Right ventricle myocardium superior (tissue), 1 donor: ENCODE results near the gene SHANK2. TPM values are rescaled to one million over a fixed set of nuclear protein-coding genes. Genes with fewer than 3 reads are reported as not detected.

Experiments used
- ATAC-seq: fragments of 200-7000 bp; cut with Tn5 transposase; one replicate; pipeline ENCODE4 v1.9.1; 2020; ENCODE audit warnings: mild to moderate bottlenecking; ENCODE audit not compliant: poor library complexity
- DNase-seq: peaks from one replicate; pipeline ENCODE4 v3.0.0-alpha.2; 2020
- intact Hi-C: fragments of 100-400 bp; cut with DNase I; formaldehyde crosslinking; loops from one replicate; pipeline ENCODE4 v1.11.2; 2022
- total RNA-seq: library from RNA; stranded (reverse); fragmentation: NEBNext Ultra II Directional; extraction: Animal tissue kit (Norgen Biotek cat#: 25700); gene quantifications from one replicate; pipeline ENCODE4 v1.2.1, GENCODE V29; 2021
- donor health status: DM: no; HTN: yes; CAD: no; lungs with severe emphysema.

The SHANK2 gene
- total RNA-seq, 1 donor from 2014 or later: 0.11 TPM

DNA sequence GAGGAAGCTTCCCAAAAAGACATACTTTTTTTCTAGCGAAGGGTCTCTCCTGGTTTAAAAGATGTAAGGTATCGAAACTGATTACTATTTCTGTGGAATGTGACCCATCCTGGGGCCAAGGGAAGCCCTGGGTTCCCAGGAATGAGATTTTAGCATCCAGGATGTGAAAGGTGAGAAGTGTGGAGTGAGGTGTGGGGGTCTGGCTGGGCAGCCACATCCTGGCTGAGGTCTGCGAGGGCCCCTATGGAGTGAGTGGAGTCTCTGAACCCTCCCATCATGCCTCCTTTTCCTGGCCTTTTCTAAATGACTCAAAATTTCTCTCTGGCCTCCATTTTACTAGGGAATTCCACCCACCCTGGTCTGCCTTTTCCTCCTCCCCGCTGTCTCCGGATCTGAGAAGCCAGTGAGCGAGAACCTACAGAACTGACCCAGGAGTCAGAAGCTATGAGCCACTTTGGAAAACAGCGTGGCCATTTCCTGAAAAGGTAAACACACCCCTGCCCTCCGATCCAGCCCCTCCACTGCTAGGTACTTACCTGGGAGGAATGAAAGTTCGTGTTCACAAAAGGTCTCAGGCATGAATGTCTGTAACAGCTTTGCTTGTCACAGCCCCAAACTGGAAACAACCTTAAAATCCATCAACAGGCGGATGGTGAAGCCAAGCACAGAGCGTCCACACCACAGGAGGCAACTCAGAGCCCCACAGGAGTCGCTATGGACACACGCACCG, 27.7 kb upstream of the SHANK2 start:
- intact Hi-C loops: no loop called here
- no peak for ATAC-seq
- no peak for DNase-seq

DNA sequence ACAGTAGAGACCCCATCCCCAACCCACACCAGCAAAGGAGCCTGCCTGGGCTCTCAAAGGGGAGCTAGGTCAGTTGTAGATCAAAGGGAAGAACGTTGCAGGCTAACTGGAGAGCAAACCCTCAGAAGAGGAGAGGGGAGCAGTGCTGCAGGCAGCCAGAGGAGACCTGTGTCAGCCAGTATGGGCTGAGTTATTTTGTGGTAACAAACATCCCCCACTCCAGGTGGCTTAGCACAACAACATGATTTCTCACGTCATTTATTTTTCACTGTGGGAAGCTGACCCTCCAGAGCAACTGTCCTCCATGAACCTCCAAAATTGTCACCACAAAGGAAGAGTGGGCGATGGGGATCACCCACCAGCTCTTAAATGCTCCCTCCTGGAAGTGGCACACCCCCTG, 19.8 kb upstream of the SHANK2 start:
- intact Hi-C loops: no loop called here
- DNase-seq: no peak
- no peak for ATAC-seq

DNA sequence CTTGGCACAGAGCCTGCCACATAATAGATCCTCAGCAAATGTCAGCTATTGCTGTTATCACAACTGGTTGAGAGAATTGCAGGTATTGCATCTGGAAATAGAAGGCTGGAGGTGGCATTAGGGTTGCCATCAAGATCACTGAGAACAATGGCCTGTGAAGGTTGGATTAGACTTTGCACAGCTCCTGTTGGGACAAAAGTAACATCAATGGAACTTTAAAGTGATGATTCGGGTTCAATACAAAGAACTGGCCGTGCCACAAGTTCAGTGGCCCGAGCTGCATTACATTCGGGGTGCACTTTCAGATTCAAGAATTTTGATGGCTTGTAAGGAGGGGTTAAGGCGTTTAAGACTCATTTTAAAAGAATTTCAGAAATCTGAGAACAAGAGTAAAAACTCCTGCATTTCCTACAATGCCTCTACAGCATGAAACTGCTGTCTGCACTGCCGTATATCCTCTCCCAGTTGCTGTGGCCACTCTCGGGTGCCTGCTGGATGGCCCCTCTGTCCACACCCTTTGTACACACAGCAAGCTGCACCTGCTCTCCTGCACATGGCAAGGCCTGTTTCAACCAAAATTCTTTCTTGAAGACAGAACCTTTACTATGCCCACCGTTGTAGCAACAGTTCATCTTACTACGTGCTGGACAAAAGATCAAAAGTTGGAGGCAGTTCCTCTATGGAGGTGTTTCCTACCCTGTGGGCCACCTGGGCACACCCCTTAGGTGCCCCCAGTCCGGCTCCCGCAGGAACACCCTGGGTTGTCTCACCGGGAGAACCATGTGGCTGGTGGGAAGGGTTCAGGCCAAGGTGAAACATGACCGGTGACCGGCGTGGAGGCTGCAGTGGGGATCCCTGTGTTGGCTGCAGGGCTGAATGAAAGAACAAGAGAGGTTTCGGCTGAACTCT, 17.5 kb upstream of the SHANK2 start:
- ATAC-seq (no peak), DNase-seq (no peak)
- intact Hi-C loops: no loop called here

DNA sequence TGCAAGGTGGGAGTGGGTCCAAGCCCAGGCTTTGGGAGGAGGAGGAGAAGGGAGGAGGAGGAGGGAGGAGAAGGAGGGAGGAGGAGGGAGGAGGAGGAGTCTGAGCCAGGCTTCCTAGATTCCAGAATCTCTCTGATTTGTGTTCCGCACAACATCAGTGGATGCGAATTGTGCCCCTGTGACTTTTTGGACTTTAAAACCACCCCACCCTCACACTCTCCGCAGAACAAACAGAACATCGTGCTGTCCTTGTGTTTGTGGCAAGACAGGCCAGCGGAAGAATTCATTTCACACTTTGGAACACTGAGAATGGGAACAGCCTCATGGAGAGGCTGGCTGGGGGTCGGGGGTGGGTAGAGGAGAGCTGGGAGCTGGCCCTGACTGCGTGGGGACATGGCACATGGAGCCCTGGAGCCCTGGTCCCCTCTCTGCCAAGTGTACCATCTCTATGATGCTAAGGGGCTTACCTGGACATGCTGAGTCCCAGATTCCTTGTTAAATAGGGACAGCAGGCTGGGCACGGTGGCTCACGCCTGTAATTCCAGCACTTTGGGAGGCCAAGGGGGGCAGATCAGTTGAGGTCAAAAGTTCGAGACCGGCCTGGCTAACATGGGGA, 16.4 kb upstream of the SHANK2 start:
- DNase-seq (no peak), ATAC-seq (no peak)
- intact Hi-C loops: no loop called here

DNA sequence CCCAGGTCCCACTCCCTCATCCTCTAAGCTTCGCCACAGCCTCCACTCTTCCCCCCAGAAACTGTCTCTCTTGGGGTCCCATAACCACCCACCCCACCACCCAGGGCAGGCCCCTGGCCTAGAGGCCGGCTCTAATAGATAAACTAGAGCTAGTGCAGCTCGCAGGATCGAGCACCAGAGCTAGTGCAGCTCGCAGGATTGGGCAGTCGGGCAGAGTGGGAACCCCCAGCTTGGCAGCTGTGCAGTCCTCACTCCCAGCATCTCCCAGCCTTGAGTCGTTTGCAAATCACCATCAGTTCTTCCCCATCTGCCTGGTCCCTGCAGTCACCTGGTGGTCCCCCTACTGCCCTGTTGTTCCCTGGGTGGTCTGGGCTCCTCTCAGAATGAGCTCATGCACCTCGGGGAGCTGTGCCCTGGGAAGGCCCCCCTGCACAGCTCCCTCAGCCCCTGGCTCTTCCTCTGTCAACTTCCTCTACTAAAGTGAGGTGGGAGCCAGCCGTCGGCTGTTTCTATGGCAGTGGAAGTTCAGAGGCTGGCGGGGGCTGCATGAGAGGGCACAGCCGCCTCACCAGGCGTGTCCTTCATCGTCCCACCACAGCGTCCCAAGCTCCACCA, 15.5 kb upstream of the SHANK2 start:
- ATAC-seq: no peak
- DNase-seq: no peak
- intact Hi-C loops: no loop called here

DNA sequence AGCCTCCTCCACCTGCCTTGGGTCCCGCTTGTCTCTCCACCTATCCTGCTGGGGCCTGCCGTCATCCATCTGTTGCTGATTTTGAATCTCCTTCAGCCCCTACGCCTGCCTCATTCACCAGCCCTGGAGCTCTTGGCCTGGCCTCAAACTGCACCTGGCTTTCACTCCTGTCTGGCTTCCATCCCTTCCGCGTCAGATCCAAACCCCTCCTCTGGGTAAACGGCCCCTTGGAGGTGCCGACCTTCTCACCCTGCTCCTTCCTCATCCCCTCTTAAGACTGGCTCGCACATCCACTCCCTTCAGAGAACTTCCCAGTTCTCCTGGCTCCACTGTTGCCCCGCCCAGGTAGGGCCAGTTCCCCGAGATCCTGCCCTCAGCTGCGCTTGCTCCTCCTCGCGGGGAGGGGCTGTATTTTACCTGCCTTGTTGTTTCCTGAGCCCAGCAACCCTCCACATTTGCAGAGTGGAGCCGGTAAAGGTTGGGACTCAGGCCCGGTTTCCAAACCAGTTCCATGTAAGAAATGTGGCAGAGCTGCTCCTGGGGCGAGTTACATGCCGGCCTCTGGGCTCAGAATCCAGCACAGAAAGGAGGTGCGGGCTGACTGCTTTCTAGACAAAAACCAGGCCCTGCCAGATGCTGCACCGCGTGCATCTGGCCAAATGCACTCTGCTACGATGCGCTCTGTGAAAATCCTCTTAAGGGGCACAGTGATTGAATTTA, 13.9 kb upstream of the SHANK2 start:
- no peak for ATAC-seq
- intact Hi-C loops: no loop called here
- no peak for DNase-seq

DNA sequence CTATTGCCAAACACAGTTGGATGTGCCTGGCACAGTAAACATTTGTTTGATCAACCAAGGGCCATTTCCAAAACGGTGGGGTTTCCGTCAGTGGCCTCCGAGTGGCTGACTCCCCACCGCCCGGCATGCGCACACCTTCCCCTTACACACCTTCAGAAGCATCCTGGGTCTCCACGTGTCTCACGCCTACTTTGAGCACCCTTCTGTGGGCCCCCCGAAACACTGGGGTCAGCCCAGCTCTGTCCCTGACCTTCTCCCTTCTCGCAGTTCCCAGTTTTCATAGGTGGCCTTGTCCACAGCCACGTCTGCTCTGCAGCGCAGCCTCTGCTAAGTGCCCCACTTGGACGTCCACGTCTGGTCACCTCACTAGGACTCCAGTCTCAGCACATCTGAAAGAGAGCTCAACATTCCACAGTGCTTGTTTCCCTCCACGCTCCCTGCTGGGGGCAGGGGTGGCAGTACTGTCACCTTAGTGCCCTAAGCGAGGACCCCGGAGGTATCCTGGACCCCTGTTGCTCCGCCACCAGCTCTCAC, 13.2 kb upstream of the SHANK2 start:
- intact Hi-C loops: no loop called here
- DNase-seq (no peak), ATAC-seq (no peak)

DNA sequence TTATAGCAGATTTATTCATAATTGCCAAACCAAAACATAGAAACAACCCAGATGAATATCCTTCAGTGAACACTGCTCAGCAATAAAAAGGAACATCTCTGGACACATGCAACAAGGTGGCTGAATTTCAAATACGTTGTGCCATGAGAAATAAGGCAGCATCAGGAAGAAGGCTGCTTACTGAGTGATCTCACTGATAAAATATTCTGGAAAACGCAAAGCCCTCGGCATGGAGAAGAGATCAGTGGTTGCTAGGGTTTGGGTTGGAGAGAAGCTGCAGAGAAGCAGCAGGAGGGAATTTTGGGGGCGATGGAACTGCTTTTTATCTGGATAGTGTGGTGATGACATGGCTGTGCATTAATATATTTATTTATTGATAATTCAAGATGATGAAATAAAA, 11.0 kb upstream of the SHANK2 start:
- intact Hi-C loops: no loop called here

DNA sequence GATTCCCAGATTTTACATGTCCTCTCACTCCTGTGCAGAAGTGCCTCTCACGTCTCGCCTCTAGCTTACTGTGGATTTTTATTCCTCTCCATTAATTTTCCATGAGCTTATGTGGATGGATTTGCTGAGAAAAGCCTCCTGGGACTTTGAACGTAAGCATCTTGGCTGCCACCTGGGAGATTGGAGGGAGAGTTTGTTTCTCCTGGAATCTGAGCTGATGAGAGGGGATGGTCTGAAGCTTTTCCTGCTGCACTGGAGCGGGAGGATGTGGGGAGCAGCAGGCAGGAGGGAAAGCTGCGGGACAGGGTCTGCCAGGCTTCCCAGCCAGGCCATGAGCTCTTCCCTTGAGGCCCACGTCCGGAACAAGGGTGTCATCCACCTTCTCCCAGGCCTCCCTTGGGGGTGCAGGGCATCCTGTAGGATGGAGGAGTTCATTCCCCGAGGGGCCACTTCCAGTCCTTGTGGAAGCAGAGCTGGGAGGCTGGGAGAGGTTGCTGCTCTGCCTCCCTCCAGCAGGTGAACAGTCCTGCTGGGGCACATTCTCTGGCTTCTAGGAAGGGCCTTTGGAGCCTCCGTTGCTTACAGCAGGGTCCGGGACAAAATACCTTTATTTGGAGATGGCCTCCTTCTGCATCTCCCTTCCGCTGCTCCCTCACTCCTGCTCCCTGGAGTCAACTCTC, 3.6 kb upstream of the SHANK2 start:
- no peak for DNase-seq
- no peak for ATAC-seq
- intact Hi-C loops: no loop called here

More for the DNA sequence above, 11.0 kb upstream of the SHANK2 start:
- no peak for ATAC-seq
- DNase-seq: no peak

DNA sequence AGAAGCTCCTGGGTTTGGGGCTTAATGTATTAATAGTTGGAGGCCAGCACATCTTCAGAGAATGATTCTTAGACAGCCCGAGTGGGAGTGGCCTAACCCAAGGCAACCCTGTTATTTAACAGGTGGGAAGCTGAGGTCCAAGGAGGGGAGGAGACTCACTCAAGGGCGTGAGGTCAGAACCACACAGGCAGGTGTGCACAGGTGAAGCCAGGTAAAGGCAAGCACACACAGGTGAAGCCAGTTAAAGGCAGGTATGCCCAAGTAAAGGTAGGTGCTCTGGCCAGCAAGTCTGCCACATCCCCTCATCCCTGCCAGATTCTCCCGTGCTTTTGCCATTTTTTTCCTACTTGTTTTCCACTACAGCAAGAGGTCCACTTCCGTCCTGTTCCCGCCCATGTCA, 2.9 kb upstream of the SHANK2 start:
- DNase-seq (no peak), ATAC-seq (no peak)
- intact Hi-C loops: no loop called here

DNA sequence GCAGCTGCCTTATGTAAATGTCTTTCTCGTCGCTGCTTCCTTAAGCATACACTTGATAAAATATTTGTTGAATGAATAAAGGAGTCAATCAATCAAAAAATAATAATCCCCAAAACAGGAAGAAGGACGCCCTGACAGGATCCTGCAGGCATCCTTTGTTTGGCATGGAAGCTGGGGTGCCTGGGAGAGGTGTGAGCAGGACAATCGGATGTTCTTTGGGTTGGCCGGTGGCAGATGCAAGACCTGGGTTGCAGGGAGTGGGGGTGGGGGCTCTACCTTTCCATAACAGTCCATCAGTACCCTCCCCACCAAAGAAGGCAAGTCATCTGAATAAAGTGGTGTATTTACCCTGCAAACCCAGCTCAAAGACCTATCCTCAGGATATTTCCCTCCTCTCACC, 1.4 kb upstream of the SHANK2 start:
- intact Hi-C loops: no loop called here
- no peak for ATAC-seq
- no peak for DNase-seq

DNA sequence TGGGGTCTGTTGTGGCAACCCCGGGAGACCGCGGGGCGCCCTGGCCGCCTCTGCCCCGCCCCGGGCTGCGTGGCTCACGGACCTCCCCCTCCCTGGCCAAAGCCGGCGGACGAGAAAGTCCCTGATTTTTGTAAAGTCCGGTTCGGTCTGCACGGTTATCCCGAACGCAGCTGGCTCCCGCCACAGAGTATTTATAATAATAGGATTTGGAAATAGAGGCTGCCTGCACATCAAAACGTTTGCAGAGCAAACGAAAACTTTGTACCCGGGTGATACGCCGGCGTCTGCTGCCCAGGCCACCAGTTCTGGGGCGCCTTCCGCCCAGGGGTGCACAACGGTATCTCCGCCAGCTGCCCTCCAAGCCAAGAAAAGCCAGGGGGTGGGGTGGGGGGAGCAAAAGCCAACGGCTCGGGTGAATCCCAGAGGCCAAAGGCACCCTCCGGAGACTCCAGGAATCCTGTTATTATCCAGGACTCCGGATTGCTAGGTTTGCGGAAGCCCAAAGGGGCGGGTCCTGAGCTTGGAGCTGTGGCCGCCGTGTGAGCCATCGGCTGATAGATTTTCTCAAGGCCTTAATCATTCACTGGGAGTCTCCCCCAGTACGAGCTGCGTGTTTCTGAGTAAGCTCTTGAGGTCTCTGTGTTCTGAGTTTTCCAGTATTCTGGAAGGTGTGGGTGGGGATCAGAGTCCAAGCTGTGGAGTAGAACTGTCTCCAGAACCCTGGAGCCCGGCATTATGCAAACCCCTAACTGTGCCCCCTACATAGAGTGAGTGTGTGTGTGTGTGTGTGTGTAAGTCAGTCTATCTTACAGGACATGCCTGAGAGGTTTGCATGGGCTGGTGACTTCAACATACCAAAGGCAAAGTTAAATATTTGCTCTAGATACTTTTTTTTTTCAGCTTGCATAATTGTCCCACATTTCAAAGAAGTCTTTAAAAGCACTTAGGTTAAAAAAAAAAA, 673 bp upstream of the SHANK2 start:
- ATAC-seq: no peak
- intact Hi-C loops: no loop called here
- DNase-seq: no peak

DNA sequence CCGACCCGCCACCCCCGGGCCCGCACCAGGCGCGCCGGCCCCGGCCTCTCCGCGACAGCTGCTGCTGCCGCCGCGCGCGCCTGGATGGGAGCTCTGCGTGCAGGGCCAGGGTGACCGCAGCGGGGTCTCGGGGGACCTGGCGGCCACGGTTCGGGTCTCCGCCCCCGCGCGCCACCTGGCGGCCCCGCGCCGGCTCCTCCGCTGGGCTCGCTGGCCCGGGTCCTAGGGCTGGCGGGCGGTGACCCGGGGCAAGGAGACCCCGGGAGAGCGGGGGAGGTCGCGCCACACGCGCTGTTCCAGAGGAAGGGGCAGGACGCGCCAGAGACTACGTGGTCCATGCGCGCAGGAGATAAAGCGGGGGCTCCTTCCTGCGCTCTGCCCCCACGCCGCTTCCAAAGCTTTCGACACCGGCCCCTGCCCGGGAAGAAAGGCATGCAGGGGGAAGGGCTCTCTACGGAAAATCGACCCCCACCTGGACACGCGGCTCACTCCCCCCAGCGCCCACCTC, 562 bp downstream of the SHANK2 start:
- DNase-seq (no peak), ATAC-seq (no peak)
- intact Hi-C loops: no loop called here

DNA sequence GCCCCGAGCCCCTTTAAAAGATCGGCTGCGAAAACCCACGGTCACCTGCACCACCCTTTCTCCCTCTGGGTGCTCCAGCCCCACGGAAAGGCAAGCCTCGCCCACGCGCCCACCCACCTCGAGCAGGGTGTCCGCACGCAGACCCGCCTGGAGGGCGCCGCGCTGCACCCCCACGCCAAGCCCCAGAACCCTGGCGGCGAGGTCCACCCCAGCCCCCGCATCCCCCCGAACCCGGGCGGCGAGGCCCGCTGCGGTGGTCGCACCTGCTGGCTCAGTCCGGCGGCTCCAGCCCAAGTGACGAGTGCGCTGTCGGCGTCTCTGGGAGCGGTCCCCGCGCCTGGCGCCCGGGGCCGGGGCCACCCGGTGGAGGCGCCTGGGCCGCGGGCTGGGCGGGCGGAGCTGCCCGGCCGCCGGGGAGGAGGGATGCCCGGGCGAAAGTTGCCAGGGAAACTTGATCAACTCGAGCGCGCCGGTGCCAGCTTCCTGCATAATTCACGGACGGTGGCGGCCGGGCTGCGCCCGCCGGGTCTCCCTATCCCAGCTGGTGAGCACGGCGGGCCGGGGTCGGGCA, 1.1 kb downstream of the SHANK2 start:
- ATAC-seq: no peak
- DNase-seq: no peak
- intact Hi-C loops: no loop called here

DNA sequence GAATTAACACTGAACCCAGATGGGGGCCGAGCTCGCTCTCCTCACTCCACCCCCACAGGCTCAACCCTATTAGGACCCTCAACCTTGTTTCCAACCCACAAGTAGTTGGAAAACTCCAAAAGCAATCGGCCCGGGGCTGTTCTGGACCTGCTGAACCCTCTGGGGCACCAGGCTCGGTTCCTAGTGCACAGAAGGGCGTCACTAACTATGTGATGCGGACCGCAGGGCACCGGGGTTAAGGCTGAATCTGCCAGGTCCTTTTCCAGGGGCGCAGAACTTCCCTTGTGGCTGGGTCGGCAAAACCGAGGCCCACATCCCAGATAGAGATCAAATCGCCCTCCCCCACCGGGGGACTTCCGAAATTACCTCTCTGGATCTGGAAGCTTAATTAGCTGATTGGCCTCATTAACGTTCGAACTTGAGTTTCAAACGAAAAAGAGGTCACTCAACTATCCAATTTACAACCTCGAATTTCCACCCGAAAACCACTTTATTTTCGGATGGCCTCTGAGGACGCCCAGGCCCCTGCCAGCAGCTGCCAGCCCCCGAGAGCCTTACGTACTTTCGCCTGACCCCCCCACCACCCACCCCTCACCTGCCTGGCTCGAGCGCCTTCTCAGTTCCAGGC, 1.7 kb downstream of the SHANK2 start:
- intact Hi-C loops: no loop called here
- DNase-seq: no peak
- no peak for ATAC-seq

DNA sequence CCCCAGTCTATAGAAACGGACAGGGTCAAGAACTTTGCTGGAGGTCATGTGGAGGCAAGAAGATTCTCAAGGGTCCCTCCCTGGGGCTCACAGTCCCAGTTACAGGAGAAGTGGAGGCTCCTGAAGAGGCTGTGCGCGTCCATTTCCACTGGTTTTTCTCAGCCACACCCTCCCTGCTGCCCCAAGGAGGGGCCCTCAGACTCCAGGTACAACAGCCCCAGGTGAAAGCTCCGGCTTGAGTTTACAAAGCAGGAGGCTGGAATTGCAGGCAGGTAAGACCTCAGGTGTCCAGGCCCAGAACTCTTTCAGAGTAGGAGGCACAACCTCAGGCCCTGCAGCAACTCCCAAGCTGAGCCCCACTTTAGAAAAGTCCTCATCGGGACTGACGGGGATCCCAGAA, 3.1 kb downstream of the SHANK2 start:
- no peak for ATAC-seq
- no peak for DNase-seq
- intact Hi-C loops: no loop called here
